Tibial artery (tissue), 4 donors: ENCODE data around the gene PANK1.
"Not testable (repeated sequence)": the region's sequence is repeated elsewhere in the genome, so short reads cannot be mapped to it uniquely, and the experiment has no call there.

ENCODE experiments used
- DNase-seq, 2 donors: peaks; one replicate each; pipeline ENCODE4 v3.0.0-alpha.2; 2019
- H3K27ac ChIP-seq, 2 donors: fragments of 200-600 bp; sonication (generic) in 1 of 2; 1 replicate in 1 of 2; 2 replicates in 1 of 2; pipeline ENCODE4 v1.5.1; 2018 to 2019; ENCODE audit warnings: mild to moderate bottlenecking in 1 of 2
- H3K27me3 ChIP-seq, 2 donors: fragments of 200-600 bp; sonication (generic) in 1 of 2; one replicate each; pipeline versions ENCODE4 v1.5.1 to v1.6.0; 2016 to 2019
- H3K36me3 ChIP-seq, 3 donors: fragments of 200-600 bp; sonication (generic) in 2 of 3; one replicate each; pipeline ENCODE4 v1.5.1; 2016 to 2019; ENCODE audit warnings: mild to moderate bottlenecking in 2 of 3
- H3K4me1 ChIP-seq, 4 donors: fragments of 200-600 bp; sonication (generic) in 2 of 4; 1 replicate in 3 of 4; 2 replicates in 1 of 4; pipeline ENCODE4 v1.5.1; 2016 to 2019
- H3K4me3 ChIP-seq, 2 donors: fragments of 200-600 bp; sonication (generic) in 1 of 2; 1 replicate in 1 of 2; 2 replicates in 1 of 2; pipeline ENCODE4 v1.5.1; 2018 to 2019; ENCODE audit warnings: mild to moderate bottlenecking in 2 of 2
- H3K9me3 ChIP-seq, 3 donors: fragments of 200-600 bp; sonication (generic) in 1 of 3; one replicate each; pipeline ENCODE4 v1.5.1; 2016 to 2019
- CTCF ChIP-seq, 2 experiments: fragments of 200-600 bp in 1 of 2; fragments of 450-650 bp in 1 of 2; IDR thresholded peaks; one replicate each; pipeline ENCODE4 v1.5.1; 2017 to 2019; ENCODE audit warnings: antibody characterized with exemption in 2 of 2, mild to moderate bottlenecking in 1 of 2, moderate library complexity in 1 of 2
- intact Hi-C: fragments of 100-400 bp; cut with DNase I; formaldehyde crosslinking; loops from one replicate; pipeline ENCODE4 v1.15.0; 2023; ENCODE audit warnings: low total_unique reads

PANK1 gene

GRCh38 chr10:89552213-89552612 lies 92.8 kb downstream of the PANK1 start:
- Histone ChIP-seq H3K9me3 (no peaks in the 10 kb centered on the region), H3K27me3 (no peaks in the 10 kb centered on the region), H3K4me3 (no peak overlapping the region), H3K4me1 (peaks cover 0 to 5% (median 0%) of the 10 kb centered on the region in 4 donors), H3K36me3 (no peaks in the 10 kb centered on the region), H3K27ac (no peak overlapping the region)
- no peak for TF ChIP-seq CTCF (IDR thresholded peaks at IDR 0.05)
- intact Hi-C loops: loop anchor here (2.0 kb wide), 1 partner anchor 31 kb away; no protein-coding TSS in a partner anchor
- no peak for DNase-seq

- DNase-seq: no peak
- TF ChIP-seq CTCF (IDR thresholded peaks at IDR 0.05): no peak
- peaks cover 0 to 5% (median 0%) of the 10 kb centered on the region in 4 donors for H3K4me1 ChIP-seq
- H3K27ac ChIP-seq: no peak overlapping the region
- no peaks in the 10 kb centered on the region for H3K36me3 ChIP-seq
- intact Hi-C loops: no loop called here
- H3K4me3 ChIP-seq: no peak overlapping the region
- no peaks in the 10 kb centered on the region for H3K27me3 ChIP-seq
- peaks cover 0 to 1% (median 0%) of the 10 kb centered on the region in 3 donors for H3K9me3 ChIP-seq
These were observed 94.5 kb downstream of the PANK1 start for GRCh38 chr10:89550509-89550908.

- peaks cover 0 to 4% (median 0%) of the 10 kb centered on the region in 3 donors for H3K9me3 ChIP-seq
- intact Hi-C loops: no loop called here
- no peaks in the 10 kb centered on the region for H3K27me3 ChIP-seq
- DNase-seq: no peak
- H3K4me3 ChIP-seq: no peak overlapping the region
- peaks cover 0 to 5% (median 0%) of the 10 kb centered on the region in 4 donors for H3K4me1 ChIP-seq
- H3K27ac ChIP-seq: no peak overlapping the region
- H3K36me3 ChIP-seq: no peaks in the 10 kb centered on the region
- TF ChIP-seq CTCF (IDR thresholded peaks at IDR 0.05): no peak
These were observed 95.5 kb downstream of the PANK1 start for GRCh38 chr10:89549510-89549909.

GRCh38 chr10:89548673-89549072 lies 96.4 kb downstream of the PANK1 start:
- no peak for TF ChIP-seq CTCF (IDR thresholded peaks at IDR 0.05)
- peaks cover 0 to 4% (median 0%) of the 10 kb centered on the region in 3 donors for H3K9me3 ChIP-seq
- no peaks in the 10 kb centered on the region for H3K36me3 ChIP-seq
- H3K4me1 ChIP-seq: peaks cover 0 to 4% (median 0%) of the 10 kb centered on the region in 4 donors
- H3K27me3 ChIP-seq: no peaks in the 10 kb centered on the region
- DNase-seq: no peak
- intact Hi-C loops: no loop called here
- H3K4me3 ChIP-seq: no peak overlapping the region
- no peak overlapping the region for H3K27ac ChIP-seq

GRCh38 chr10:89547853-89548513 lies 97.1 kb downstream of the PANK1 start:
- Histone ChIP-seq H3K9me3 (peaks cover 0 to 4% (median 0%) of the 10 kb centered on the region in 3 donors), H3K4me1 (no peaks in the 10 kb centered on the region), H3K4me3 (no peak overlapping the region), H3K27ac (no peak overlapping the region), H3K27me3 (no peaks in the 10 kb centered on the region), H3K36me3 (no peaks in the 10 kb centered on the region)
- intact Hi-C loops: no loop called here
- TF ChIP-seq CTCF (IDR thresholded peaks at IDR 0.05): no peak
- no peak for DNase-seq

GRCh38 chr10:89546651-89547050 lies 98.4 kb downstream of the PANK1 start:
- H3K9me3 ChIP-seq, H3K27me3 ChIP-seq, H3K27ac ChIP-seq, DNase-seq, H3K4me3 ChIP-seq, intact Hi-C loops, H3K4me1 ChIP-seq, H3K36me3 ChIP-seq: not testable (repeated sequence)
